NT2/D1 (cell line): ENCODE measurements around the gene LONRF3.

Experiments used
- SUZ12 ChIP-seq: IDR thresholded peaks from 2 replicates; pipeline ENCODE4 v1.6.1; 2011; ENCODE audit not compliant: insufficient read length, insufficient read depth; ENCODE audit errors: extremely low read depth
- ZNF274 ChIP-seq: IDR thresholded peaks from 2 replicates; pipeline ENCODE4 v1.6.1; 2011; ENCODE audit warnings: mild to moderate bottlenecking, low read depth, low read length

- TF ChIP-seq SUZ12 (no peak), ZNF274 (no peak)
These were observed 3.0 kb downstream of the LONRF3 start for GRCh38 chrX:118977424-118977823.
